ENCODE measurements around the gene NXF1. TPM values are rescaled to one million over a fixed set of nuclear protein-coding genes. Genes with fewer than 3 reads are reported as not detected.

The NXF1 gene
- total RNA-seq, 1 experiment from 2014 or later: 69.0 TPM

DNA sequence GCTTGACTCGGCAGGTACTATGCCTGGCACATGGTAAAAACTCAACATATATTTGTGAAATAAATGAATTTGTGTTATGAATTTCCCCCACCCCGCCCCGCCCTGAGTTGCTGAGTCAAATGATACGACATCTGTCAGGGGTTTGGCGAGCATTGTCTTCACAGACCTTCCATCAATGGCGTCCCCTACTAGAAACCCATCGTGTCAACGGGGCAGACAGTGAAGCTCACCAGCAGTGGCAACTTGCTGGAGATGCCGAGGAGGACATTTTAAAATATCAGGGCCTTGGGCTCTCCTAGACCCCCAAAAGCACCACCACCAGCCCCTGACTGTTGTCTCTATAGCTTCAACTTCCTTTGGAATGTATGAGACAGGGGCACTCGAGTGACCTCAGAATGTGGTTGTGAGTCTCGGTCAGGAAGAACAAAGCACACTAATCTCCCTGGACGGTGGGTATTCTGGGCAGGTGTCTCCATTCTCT is 761 bp upstream of the NXF1 start:
- no peak overlapping the region for H2BK120ac ChIP-seq (ENCODE audit: low read depth, low read length, poor library complexity, severe bottlenecking)
- no peak overlapping the region for H2AK5ac ChIP-seq (ENCODE audit: insufficient read length, low read length)
- H3K79me2 ChIP-seq (ENCODE audit: insufficient read depth, low read length): peaks cover 6% of the 10 kb centered on the region; the same call in 1 of the 2 replicates
- H3K4ac ChIP-seq (ENCODE audit: low read depth, low read length): no peak overlapping the region
- no peak overlapping the region for H2BK15ac ChIP-seq (ENCODE audit: low read depth, low read length)
- no peak overlapping the region for H2BK12ac ChIP-seq (ENCODE audit: insufficient read length, low read depth, low read length)
- H2BK5ac ChIP-seq (ENCODE audit: insufficient read length, low read length): no peak overlapping the region
- H3K27me3 ChIP-seq (ENCODE audit: insufficient read depth, low read length): no peaks in the 10 kb centered on the region
- no peak overlapping the region for H3K56ac ChIP-seq (ENCODE audit: insufficient read length, low read depth, low read length)
- Mint-ChIP-seq H3K9me3 (no peaks in the 10 kb centered on the region), H3K36me3 (ENCODE audit: insufficient read depth in 1 of 3, low read depth in 3 of 3) (peaks cover 20 to 35% (median 26%) of the 10 kb centered on the region in 3 experiments; a peak in 6 of 7 replicates), H3K27me3 (ENCODE audit: low read depth) (no peaks in the 10 kb centered on the region; the same call in 1 of the 2 replicates), H3K27ac (peak overlapping the region; percentile 31 to 87 (median 68); a peak in 4 of 7 replicates), H3K4me1 (peaks cover 19 to 20% of the 10 kb centered on the region in 2 experiments), H3K4me3 (peak overlapping the region; percentile 96 to 99)
- no peaks in the 10 kb centered on the region for H3K4me1 ChIP-seq (ENCODE audit: insufficient read depth, low read length)
- peaks cover 9% of the 10 kb centered on the region for H3K23me2 ChIP-seq (ENCODE audit: insufficient read length, low read depth, low read length, poor library complexity, severe bottlenecking)
- no peak overlapping the region for H4K5ac ChIP-seq (ENCODE audit: insufficient read length, low read depth, low read length)
- H3K9me3 ChIP-seq (ENCODE audit: control insufficient read depth, low read depth, low read length): no peaks in the 10 kb centered on the region
- no peak overlapping the region for H4K8ac ChIP-seq (replicated peaks; ENCODE audit: insufficient read length, low read depth, low read length)
- H3K23ac ChIP-seq (ENCODE audit: insufficient read length, low read depth, low read length): no peak overlapping the region
- no peak overlapping the region for H3K27ac ChIP-seq (ENCODE audit: insufficient read length, low read depth, low read length)
- no CpG with 5 or more reads among the region's 12 CpGs for WGBS (ENCODE audit: extremely low coverage, insufficient read length, low lambda C conversion rate)
- H3K9ac ChIP-seq (ENCODE audit: extremely low read depth, insufficient read length, low read length): peak overlapping the region; percentile 39
- H3K79me1 ChIP-seq (ENCODE audit: insufficient read depth, low read depth, low read length, poor library complexity, severe bottlenecking): peaks cover 2% of the 10 kb centered on the region
- H2BK20ac ChIP-seq (ENCODE audit: low read depth, low read length, poor library complexity, severe bottlenecking): no peak overlapping the region
- no peak for DNase-seq
- no peak overlapping the region for H2AFZ ChIP-seq (ENCODE audit: low read length)
- no peak overlapping the region for H3K14ac ChIP-seq (ENCODE audit: insufficient read depth, low read length)
- no peak overlapping the region for H4K91ac ChIP-seq (ENCODE audit: insufficient read length, low read depth, low read length)
- peak overlapping the region; percentile 55 for H3K4me2 ChIP-seq (ENCODE audit: insufficient read depth, insufficient read length, low read length)
- H4K20me1 ChIP-seq (ENCODE audit: control insufficient read depth, insufficient read depth, insufficient read length): no peaks in the 10 kb centered on the region
- H3K18ac ChIP-seq (ENCODE audit: insufficient read length, low read depth, low read length): no peak overlapping the region
- TF ChIP-seq, protein P1, sequence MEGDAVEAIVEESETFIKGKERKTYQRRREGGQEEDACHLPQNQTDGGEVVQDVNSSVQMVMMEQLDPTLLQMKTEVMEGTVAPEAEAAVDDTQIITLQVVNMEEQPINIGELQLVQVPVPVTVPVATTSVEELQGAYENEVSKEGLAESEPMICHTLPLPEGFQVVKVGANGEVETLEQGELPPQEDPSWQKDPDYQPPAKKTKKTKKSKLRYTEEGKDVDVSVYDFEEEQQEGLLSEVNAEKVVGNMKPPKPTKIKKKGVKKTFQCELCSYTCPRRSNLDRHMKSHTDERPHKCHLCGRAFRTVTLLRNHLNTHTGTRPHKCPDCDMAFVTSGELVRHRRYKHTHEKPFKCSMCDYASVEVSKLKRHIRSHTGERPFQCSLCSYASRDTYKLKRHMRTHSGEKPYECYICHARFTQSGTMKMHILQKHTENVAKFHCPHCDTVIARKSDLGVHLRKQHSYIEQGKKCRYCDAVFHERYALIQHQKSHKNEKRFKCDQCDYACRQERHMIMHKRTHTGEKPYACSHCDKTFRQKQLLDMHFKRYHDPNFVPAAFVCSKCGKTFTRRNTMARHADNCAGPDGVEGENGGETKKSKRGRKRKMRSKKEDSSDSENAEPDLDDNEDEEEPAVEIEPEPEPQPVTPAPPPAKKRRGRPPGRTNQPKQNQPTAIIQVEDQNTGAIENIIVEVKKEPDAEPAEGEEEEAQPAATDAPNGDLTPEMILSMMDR (conservative IDR thresholded peaks at IDR 0.05): no peak
- no peak overlapping the region for H3T11ph ChIP-seq (ENCODE audit: low read length)
